ENCODE results near the gene FXYD3. TPM values are rescaled to one million over a fixed set of nuclear protein-coding genes. Genes with fewer than 3 reads are reported as not detected.

The FXYD3 gene
- total RNA-seq, 2 experiments from 2014 or later, result not detected

- ChIA-PET CTCF (interaction anchor here (1.0 to 3.6 kb wide), 11 partner anchors 11 to 92 kb away, joined by 3 to 28 read pairs (median 5); no protein-coding TSS in a partner anchor), POLR2A (no interaction called here)
- DNase-seq, result no peak
- H3K9me3 Mint-ChIP-seq, result no peaks in the 10 kb centered on the region
- no peaks in the 10 kb centered on the region for H3K36me3 Mint-ChIP-seq (ENCODE audit: low read depth)
- H3K27me3 Mint-ChIP-seq, result peaks cover 10% of the 10 kb centered on the region
- H3K4me3 Mint-ChIP-seq, result no peak overlapping the region
- H3K27ac Mint-ChIP-seq, result no peak overlapping the region
- peaks cover 13% of the 10 kb centered on the region for H3K4me1 Mint-ChIP-seq
These were observed 20.6 kb downstream of the FXYD3 start for GRCh38 chr19:35136231-35136630.

DNA sequence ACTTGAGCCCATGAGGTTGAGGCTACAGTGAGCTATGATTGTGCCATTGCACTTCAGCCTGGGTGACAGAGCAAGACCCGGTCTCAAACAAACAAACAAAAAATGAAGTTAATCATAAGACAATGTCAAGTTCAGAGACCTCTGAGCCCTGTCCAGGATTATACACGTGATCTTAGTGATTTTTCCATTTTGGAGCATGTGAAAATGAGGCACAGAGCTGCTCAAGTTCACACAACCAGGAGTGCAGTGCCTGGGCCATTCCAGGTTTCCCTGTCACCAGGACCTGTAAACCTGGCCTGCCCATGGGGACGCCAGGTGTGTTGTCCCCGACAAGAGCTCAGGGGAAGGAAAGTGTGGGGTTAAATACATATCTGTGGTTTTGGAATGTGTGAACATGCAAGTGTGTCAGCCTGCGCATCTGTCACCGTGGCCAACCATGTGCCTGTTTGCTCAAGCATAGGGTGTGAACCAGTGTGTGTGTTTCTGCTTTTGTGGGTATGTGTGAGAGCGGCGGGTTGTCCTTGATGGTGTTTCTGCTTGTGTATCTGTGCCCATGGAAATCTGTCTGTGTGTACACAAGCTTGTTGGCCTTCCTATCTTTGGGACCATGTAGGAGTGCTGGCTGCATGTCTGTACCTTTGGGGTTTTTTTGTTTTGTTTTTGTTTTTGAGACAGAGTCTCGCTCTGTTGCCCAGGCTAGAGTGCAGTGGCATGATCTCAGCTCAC, 21.5 kb downstream of the FXYD3 start:
- CTCF ChIA-PET, result interaction anchor here (1.1 to 3.6 kb wide), 7 partner anchors 11 to 75 kb away, joined by 3 to 28 read pairs (median 5); no protein-coding TSS in a partner anchor
- Mint-ChIP-seq H3K27me3 (peaks cover 13% of the 10 kb centered on the region), H3K4me3 (no peak overlapping the region), H3K9me3 (no peaks in the 10 kb centered on the region), H3K36me3 (ENCODE audit: low read depth) (no peaks in the 10 kb centered on the region), H3K27ac (no peak overlapping the region), H3K4me1 (peaks cover 21% of the 10 kb centered on the region)
- no peak for DNase-seq
- POLR2A ChIA-PET, result no interaction called here

- ChIA-PET POLR2A (no interaction called here), CTCF (interaction anchor here (1.3 to 2.2 kb wide), 2 partner anchors 13 to 215 kb away, joined by 3 to 5 read pairs; no protein-coding TSS in a partner anchor)
- no peak within 1 kb of the TSS for H3K4me3 Mint-ChIP-seq
- H3K4me1 Mint-ChIP-seq, result peaks cover 27% of the 10 kb centered on the region
- H3K9me3 Mint-ChIP-seq, result no peaks in the 10 kb centered on the region
- no peak within 1 kb of the TSS for H3K27ac Mint-ChIP-seq
- DNase-seq, result no peak
- peaks cover 13% of the 10 kb centered on the region for H3K27me3 Mint-ChIP-seq
- no peaks in the 10 kb centered on the region for H3K36me3 Mint-ChIP-seq (ENCODE audit: low read depth)
These were observed 22.8 kb downstream of the FXYD3 start, which contains the start of gene FXYD1 for GRCh38 chr19:35138305-35138892. FXYD1 (plus strand) TSS chr19:35138824; CDS start chr19:35140080, 1,256 bp downstream.

DNA sequence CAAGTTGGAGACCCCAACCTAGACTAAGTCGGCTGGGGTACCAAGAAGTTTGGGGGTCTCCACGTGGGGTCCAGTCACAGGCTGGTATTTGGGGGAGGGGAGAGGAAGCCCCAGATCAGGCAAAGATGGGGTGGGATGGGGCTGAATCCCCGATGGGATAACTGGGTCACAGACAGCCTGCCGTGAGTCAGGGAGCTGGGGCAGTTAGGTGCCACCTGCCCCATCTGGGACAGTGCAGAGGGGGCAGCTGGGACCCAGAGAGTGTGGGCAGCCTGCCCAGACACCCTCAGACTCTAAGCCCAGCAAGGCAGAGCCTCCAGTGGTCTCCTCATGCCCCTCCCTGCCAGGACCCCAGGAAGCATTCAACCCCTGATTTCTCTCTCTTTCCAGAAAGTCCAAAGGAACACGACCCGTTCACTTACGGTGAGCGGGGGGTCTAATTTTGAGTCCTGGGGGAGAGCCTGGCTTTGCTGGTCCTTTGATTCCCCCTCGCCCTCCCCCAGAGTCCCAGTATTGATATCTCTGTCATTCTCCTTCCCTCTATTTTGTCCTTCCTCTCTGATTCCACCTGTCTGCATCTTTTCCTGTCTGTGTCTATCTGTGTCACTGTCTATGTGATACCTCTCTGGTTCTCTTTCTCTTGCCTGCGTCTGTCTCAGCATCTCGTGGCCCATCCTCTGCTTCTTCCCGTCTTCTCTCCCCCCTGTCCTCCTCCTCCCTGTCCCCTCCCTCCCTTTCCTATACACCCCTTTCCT, 24.8 kb downstream of the FXYD3 start:
- H3K36me3 Mint-ChIP-seq (ENCODE audit: low read depth), result no peaks in the 10 kb centered on the region
- H3K4me3 Mint-ChIP-seq, result no peak overlapping the region
- H3K9me3 Mint-ChIP-seq, result no peaks in the 10 kb centered on the region
- H3K4me1 Mint-ChIP-seq, result peaks cover 42% of the 10 kb centered on the region
- POLR2A ChIA-PET, result interaction anchor here (0.9 kb wide), 1 partner anchor 14 kb away, joined by 3 read pairs; no protein-coding TSS in a partner anchor
- no peak for DNase-seq
- H3K27me3 Mint-ChIP-seq, result peaks cover 20% of the 10 kb centered on the region
- no peak overlapping the region for H3K27ac Mint-ChIP-seq
- CTCF ChIA-PET, result interaction anchor here (1.1 to 3.5 kb wide), 4 partner anchors 12 to 129 kb away, joined by 3 to 33 read pairs (median 8); partner anchors contain the start of genes FXYD5 and USF2

DNA sequence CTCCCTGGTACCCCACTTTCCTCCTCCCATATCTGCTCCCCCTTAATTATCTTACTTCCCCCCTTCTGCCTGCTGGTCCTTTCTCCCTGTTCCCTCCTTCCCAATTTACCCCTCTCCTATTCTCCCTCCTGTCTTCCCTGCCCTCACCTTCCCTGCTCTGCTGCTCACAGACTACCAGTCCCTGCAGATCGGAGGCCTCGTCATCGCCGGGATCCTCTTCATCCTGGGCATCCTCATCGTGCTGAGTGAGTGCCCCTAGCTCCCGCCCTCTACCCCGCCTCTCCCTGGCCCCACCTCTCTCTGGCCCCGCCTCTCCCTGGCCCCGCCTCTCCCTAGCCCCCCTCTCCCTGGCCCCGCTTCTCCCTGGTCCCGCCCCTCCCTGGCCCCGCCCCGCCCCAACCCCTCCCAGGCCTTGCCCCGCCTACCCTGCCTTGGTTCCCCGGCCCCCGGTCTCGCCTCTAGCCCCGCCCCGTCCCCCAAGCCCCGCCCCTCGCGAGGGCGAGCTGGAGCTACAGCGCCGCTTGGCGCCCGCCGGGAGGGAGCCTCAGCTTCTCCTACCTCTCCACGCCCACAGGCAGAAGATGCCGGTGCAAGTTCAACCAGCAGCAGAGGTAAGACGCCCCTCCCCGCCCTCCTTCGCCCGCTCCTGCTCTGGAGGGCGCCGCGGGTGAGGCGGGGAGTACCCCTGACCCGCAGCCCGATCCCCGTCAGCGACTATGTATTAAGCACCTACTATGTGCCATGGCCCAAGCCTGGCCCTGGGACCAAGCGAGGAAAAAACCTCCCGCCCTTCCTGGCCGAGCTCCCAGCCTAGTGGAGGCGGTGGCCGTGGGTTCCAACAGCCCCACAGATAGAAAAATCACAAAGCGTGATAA, 25.6 kb downstream of the FXYD3 start:
- no peaks in the 10 kb centered on the region for H3K36me3 Mint-ChIP-seq (ENCODE audit: low read depth)
- peak overlapping the region; percentile 68 for H3K4me3 Mint-ChIP-seq
- CTCF ChIA-PET, result interaction anchor here (0.7 to 3.5 kb wide), 15 partner anchors 9 to 354 kb away, joined by 3 to 33 read pairs (median 5); partner anchors contain the start of genes FXYD5 and USF2
- peaks cover 20% of the 10 kb centered on the region for H3K27me3 Mint-ChIP-seq
- H3K9me3 Mint-ChIP-seq, result no peaks in the 10 kb centered on the region
- POLR2A ChIA-PET, result interaction anchor here (0.9 kb wide), 1 partner anchor 13 kb away, joined by 3 read pairs; no protein-coding TSS in a partner anchor
- DNase-seq, result peak; percentile 96
- peak overlapping the region; percentile 85 for H3K27ac Mint-ChIP-seq
- peaks cover 37% of the 10 kb centered on the region for H3K4me1 Mint-ChIP-seq

- H3K36me3 Mint-ChIP-seq (ENCODE audit: low read depth), result peaks cover 3% of the 10 kb centered on the region
- H3K9me3 Mint-ChIP-seq, result no peaks in the 10 kb centered on the region
- POLR2A ChIA-PET, result no interaction called here
- DNase-seq, result no peak
- H3K4me3 Mint-ChIP-seq, result peak overlapping the region; percentile 68
- peaks cover 20% of the 10 kb centered on the region for H3K27me3 Mint-ChIP-seq
- H3K4me1 Mint-ChIP-seq, result peaks cover 41% of the 10 kb centered on the region
- CTCF ChIA-PET, result interaction anchor here (0.7 to 3.5 kb wide), 13 partner anchors 8 to 353 kb away, joined by 3 to 33 read pairs (median 5); partner anchors contain the start of gene FXYD5
- H3K27ac Mint-ChIP-seq, result peak overlapping the region; percentile 85
These were observed 26.4 kb downstream of the FXYD3 start for GRCh38 chr19:35141837-35142605.

DNA sequence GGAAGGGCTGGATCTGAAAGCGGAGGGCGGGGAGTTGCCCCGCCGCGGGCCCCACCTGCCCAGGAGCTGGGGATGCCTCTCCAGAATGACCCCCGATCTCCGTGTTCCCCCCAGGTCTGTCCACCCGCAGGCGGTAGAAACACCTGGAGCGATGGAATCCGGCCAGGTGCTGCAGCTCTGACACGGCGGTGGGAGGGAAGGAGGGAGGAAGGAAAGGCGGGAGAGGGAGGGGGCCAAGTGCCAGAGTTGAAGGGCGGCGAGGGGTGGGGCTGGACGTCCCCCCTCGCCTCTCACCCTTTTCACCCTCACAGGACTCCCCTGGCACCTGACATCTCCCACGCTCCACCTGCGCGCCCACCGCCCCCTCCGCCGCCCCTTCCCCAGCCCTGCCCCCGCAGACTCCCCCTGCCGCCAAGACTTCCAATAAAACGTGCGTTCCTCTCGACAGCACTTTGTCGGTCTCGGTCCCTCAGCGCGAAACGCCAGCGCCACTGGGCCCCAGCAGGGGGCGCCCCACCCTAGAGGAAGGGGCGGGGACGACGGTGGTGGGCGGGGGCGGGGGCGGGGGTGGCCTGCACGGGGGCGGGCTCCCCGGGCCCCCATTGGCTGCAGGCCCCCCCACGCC, 27.1 kb downstream of the FXYD3 start:
- ChIA-PET CTCF (interaction anchor here (0.6 to 3.5 kb wide), 9 partner anchors 11 to 354 kb away, joined by 3 to 33 read pairs (median 5); partner anchors contain the start of gene FXYD5), POLR2A (no interaction called here)
- H3K27ac Mint-ChIP-seq, result no peak overlapping the region
- peaks cover 15% of the 10 kb centered on the region for H3K27me3 Mint-ChIP-seq
- no peaks in the 10 kb centered on the region for H3K9me3 Mint-ChIP-seq
- peaks cover 8% of the 10 kb centered on the region for H3K36me3 Mint-ChIP-seq (ENCODE audit: low read depth)
- peak overlapping the region; percentile 54 for H3K4me3 Mint-ChIP-seq
- peaks cover 42% of the 10 kb centered on the region for H3K4me1 Mint-ChIP-seq
- DNase-seq, result peak; percentile 73

DNA sequence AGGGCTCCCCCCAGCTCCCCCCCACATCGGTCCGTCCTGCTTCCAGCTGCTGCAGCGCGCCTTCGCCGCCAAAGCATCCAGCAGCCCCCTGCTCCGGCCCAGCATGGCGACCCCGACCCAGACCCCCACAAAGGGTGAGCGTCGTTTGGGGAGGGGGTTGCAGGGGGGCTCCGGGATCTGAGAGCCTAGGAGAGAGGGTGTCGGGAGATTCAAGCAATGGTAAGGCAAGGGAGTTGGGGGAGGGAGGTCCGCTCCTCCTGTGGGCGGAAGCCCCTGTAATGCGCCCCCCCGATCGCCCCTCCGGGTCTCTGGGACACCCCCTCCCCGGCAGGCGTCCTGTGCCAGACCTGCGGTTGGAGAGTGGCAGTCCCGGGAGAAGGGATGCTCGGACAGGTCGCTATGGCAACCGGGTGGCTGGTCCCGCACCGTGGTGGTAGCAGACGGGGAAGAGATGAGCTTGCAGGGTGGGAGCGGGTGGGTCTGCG, 27.6 kb downstream of the FXYD3 start, which contains the start of gene FXYD7:
FXYD7 (plus strand) TSS at position 25 of the 485 bp plus-strand sequence; CDS start at position 104, 79 bp downstream.
- Mint-ChIP-seq H3K9me3 (no peaks in the 10 kb centered on the region), H3K27me3 (peaks cover 10% of the 10 kb centered on the region), H3K27ac (peak within 1 kb of the TSS; percentile 65), H3K4me3 (peak within 1 kb of the TSS; percentile 68), H3K36me3 (ENCODE audit: low read depth) (peaks cover 8% of the 10 kb centered on the region), H3K4me1 (peaks cover 42% of the 10 kb centered on the region)
- POLR2A ChIA-PET, result no interaction called here
- no peak for DNase-seq
- CTCF ChIA-PET, result interaction anchor here (0.5 to 3.5 kb wide), 9 partner anchors 10 to 372 kb away, joined by 3 to 33 read pairs (median 3); partner anchors contain the start of gene FXYD5

DNA sequence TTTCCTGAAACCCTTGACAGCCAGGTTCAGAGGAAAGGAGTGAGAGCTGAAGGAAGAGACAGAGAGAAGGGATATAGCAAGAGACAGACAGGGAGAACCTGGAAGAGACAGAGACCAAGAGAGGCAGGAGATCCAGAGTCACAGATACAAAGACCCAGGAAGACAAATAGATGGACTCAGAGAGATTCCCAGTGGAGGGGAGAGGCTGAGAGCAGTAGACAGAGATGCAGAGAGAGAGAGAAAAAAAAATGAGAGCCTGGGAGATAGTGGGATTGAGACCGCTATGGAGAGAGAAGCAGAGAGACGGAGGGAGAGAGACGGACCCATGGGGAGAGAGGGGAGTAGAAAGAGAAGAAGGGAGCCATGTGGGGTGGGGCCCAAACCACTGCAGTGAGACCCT, 28.2 kb downstream of the FXYD3 start:
- Mint-ChIP-seq H3K9me3 (no peaks in the 10 kb centered on the region), H3K4me1 (peaks cover 42% of the 10 kb centered on the region), H3K36me3 (ENCODE audit: low read depth) (peaks cover 8% of the 10 kb centered on the region), H3K27me3 (peaks cover 10% of the 10 kb centered on the region), H3K4me3 (peak overlapping the region; percentile 9), H3K27ac (peak overlapping the region; percentile 65)
- DNase-seq, result no peak
- ChIA-PET CTCF (interaction anchor here (0.6 to 3.5 kb wide), 4 partner anchors 10 to 371 kb away, joined by 3 to 33 read pairs (median 3); partner anchors contain the start of gene FXYD5), POLR2A (no interaction called here)

DNA sequence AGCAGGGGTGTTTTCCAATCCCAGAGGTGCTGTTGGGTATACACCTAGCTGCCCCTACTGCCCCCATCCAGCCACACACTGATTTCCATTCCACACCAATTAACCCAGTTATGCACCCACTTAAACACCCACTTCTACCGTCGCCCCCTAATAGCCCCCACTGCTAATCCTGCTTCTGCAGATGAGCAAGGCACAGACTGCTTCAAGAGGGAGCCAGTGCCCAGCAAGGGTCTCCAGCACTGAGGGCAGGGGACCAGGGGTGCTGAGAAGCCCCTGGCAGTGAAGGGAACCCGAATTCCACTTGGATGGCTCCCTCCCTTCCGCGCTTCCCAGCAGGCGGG, 28.6 kb downstream of the FXYD3 start:
- Mint-ChIP-seq H3K4me3 (no peak overlapping the region), H3K4me1 (peaks cover 42% of the 10 kb centered on the region), H3K27me3 (peaks cover 10% of the 10 kb centered on the region), H3K36me3 (ENCODE audit: low read depth) (peaks cover 8% of the 10 kb centered on the region), H3K9me3 (no peaks in the 10 kb centered on the region), H3K27ac (no peak overlapping the region)
- ChIA-PET POLR2A (no interaction called here), CTCF (interaction anchor here (1.2 kb wide), 1 partner anchor 126 kb away, joined by 3 read pairs; no protein-coding TSS in a partner anchor)
- DNase-seq, result no peak

Data from activated CD4-positive, alpha-beta T cell treated with anti-CD3 and anti-CD28 coated beads, Interleukin-2, amount 10 ng/mL, durations not matched to agents 7 days and 5 days (primary cell).